Osteoblast (primary cell): ENCODE results near the gene WSCD2. TPM values are rescaled to one million over a fixed set of nuclear protein-coding genes. Genes with fewer than 3 reads are reported as not detected.

Experiments
- DNase-seq: peaks from one replicate; pipeline ENCODE4 v3.0.0; 2011; ENCODE audit warnings: low spot score, mixed read lengths; ENCODE audit not compliant: insufficient read length; ENCODE audit errors: missing footprints
- H2AFZ ChIP-seq: 2 replicates; pipeline ENCODE4 v1.6.0; 2011; ENCODE audit warnings: mild to moderate bottlenecking, low read length
- H3K27ac ChIP-seq: 2 replicates; pipeline ENCODE4 v1.5.1; 2011; ENCODE audit warnings: mild to moderate bottlenecking, low read depth, low read length, moderate library complexity
- H3K27me3 ChIP-seq: 2 replicates; pipeline ENCODE4 v1.6.0; 2012; ENCODE audit warnings: mild to moderate bottlenecking, control low read depth, inconsistent platforms, low read length, moderate library complexity; ENCODE audit not compliant: insufficient read depth
- H3K36me3 ChIP-seq: 2 replicates; pipeline ENCODE4 v1.5.1; 2011; ENCODE audit warnings: mild to moderate bottlenecking, low read length, control low read depth, moderate library complexity; ENCODE audit not compliant: insufficient read depth
- H3K4me1 ChIP-seq: 2 replicates; pipeline ENCODE4 v1.5.1; 2011; ENCODE audit warnings: mild to moderate bottlenecking, low read length, control low read depth, moderate library complexity; ENCODE audit not compliant: insufficient read depth
- H3K4me2 ChIP-seq: 2 replicates; pipeline ENCODE4 v1.6.0; 2011; ENCODE audit warnings: mild to moderate bottlenecking, low read length; ENCODE audit not compliant: insufficient read depth
- H3K4me3 ChIP-seq: fragments of 200-600 bp; sonication (generic); 3 replicates; pipeline ENCODE4 v1.5.1; 2012; ENCODE audit warnings: mild to moderate bottlenecking, low read length, inconsistent platforms; ENCODE audit not compliant: insufficient read depth
- H3K79me2 ChIP-seq: 2 replicates; pipeline ENCODE4 v1.6.0; 2012; ENCODE audit warnings: mild to moderate bottlenecking, low read length, control low read depth, inconsistent platforms; ENCODE audit not compliant: insufficient read depth
- H3K9me3 ChIP-seq: 2 replicates; pipeline ENCODE4 v1.5.1; 2011; ENCODE audit warnings: low read depth, low read length, control low read depth
- H4K20me1 ChIP-seq: 2 replicates; pipeline ENCODE4 v1.6.0; 2012; ENCODE audit warnings: mild to moderate bottlenecking, low read length, control low read depth; ENCODE audit not compliant: insufficient read depth
- total RNA-seq: library from RNA; depleted of rRNA; stranded (reverse); fragments of >200 nt; gene quantifications from 2 replicates; pipeline ENCODE4 v1.2.3, GENCODE V29; 2012
- TF ChIP-seq, protein P1 (sequence below): IDR thresholded peaks from 2 replicates; pipeline ENCODE4 v1.5.1; 2011; ENCODE audit warnings: mild to moderate bottlenecking, low read depth, low read length, moderate library complexity; ENCODE audit errors: extremely low read depth

The WSCD2 gene
- total RNA-seq, 1 donor, result 0.36 TPM

DNA sequence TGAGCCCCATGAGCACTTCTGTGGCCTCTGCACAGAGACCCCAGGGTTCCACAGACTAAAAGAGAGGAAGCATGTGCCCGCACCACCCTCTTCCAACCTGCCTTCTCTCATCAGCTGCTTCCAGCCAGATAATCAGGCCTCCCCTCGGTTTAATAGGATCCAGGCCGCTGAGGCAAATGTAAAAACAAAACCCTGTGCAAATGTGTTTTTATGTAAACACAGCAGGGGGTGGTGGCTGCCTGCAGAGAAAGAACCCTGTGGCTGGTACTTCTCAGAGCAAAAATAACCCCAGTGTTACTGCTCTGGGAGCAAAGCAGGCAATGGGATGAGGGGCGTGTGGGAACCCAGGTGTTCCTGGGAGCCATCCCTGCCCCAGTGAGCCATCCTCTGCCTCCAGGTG lies 46.2 kb downstream of the WSCD2 start:
- Histone ChIP-seq H3K4me1 (no peaks in the 10 kb centered on the region), H3K4me2 (no peak overlapping the region), H3K4me3 (no peak overlapping the region), H3K79me2 (no peaks in the 10 kb centered on the region), H3K9me3 (no peaks in the 10 kb centered on the region), H3K27me3 (no peaks in the 10 kb centered on the region), H4K20me1 (no peaks in the 10 kb centered on the region), H2AFZ (no peak overlapping the region), H3K36me3 (no peaks in the 10 kb centered on the region), H3K27ac (no peak overlapping the region)
- TF ChIP-seq, protein P1, sequence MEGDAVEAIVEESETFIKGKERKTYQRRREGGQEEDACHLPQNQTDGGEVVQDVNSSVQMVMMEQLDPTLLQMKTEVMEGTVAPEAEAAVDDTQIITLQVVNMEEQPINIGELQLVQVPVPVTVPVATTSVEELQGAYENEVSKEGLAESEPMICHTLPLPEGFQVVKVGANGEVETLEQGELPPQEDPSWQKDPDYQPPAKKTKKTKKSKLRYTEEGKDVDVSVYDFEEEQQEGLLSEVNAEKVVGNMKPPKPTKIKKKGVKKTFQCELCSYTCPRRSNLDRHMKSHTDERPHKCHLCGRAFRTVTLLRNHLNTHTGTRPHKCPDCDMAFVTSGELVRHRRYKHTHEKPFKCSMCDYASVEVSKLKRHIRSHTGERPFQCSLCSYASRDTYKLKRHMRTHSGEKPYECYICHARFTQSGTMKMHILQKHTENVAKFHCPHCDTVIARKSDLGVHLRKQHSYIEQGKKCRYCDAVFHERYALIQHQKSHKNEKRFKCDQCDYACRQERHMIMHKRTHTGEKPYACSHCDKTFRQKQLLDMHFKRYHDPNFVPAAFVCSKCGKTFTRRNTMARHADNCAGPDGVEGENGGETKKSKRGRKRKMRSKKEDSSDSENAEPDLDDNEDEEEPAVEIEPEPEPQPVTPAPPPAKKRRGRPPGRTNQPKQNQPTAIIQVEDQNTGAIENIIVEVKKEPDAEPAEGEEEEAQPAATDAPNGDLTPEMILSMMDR, result no peak
- no peak for DNase-seq

GRCh38 chr12:108176292-108176691 lies 47.2 kb downstream of the WSCD2 start:
- Histone ChIP-seq H3K27ac (no peak overlapping the region), H3K9me3 (no peaks in the 10 kb centered on the region), H3K36me3 (no peaks in the 10 kb centered on the region), H4K20me1 (no peaks in the 10 kb centered on the region), H3K79me2 (no peaks in the 10 kb centered on the region), H3K4me2 (no peak overlapping the region), H3K4me3 (no peak overlapping the region), H3K4me1 (no peaks in the 10 kb centered on the region), H3K27me3 (no peaks in the 10 kb centered on the region), H2AFZ (no peak overlapping the region)
- no peak for DNase-seq
- TF ChIP-seq, protein P1, result no peak

DNA sequence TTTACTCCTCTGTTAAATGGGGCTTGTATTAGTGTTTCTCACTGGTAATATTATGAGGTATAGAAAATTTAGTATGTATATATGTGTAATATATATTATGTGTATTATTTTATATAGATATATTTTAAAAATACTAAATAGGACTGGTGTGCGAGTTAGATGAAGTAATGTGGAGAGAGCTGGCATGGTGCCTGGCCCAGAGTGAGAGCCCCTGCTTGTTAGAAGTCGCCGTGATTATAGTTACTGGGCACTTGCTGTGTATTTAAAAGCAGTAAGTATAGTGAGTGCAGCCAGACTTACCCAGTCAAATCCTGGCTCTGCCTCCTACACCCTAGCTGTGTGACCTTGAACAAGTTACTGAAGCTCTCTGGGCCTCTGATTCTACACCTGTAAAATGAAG lies 48.0 kb downstream of the WSCD2 start:
- DNase-seq, result no peak
- H4K20me1 ChIP-seq, result no peaks in the 10 kb centered on the region
- no peak overlapping the region for H3K4me2 ChIP-seq
- no peaks in the 10 kb centered on the region for H3K36me3 ChIP-seq
- H2AFZ ChIP-seq, result no peak overlapping the region
- H3K27me3 ChIP-seq, result no peaks in the 10 kb centered on the region
- H3K9me3 ChIP-seq, result no peaks in the 10 kb centered on the region
- no peaks in the 10 kb centered on the region for H3K79me2 ChIP-seq
- H3K27ac ChIP-seq, result no peak overlapping the region
- no peaks in the 10 kb centered on the region for H3K4me1 ChIP-seq
- TF ChIP-seq, protein P1, result no peak
- no peak overlapping the region for H3K4me3 ChIP-seq

- H3K79me2 ChIP-seq, result no peaks in the 10 kb centered on the region
- H3K9me3 ChIP-seq, result no peaks in the 10 kb centered on the region
- TF ChIP-seq, protein P1, result no peak
- H3K36me3 ChIP-seq, result no peaks in the 10 kb centered on the region
- H3K4me2 ChIP-seq, result no peak overlapping the region
- H3K27me3 ChIP-seq, result no peaks in the 10 kb centered on the region
- no peaks in the 10 kb centered on the region for H3K4me1 ChIP-seq
- no peaks in the 10 kb centered on the region for H4K20me1 ChIP-seq
- no peak overlapping the region for H2AFZ ChIP-seq
- DNase-seq, result no peak
- H3K4me3 ChIP-seq, result no peak overlapping the region
- H3K27ac ChIP-seq, result no peak overlapping the region
These were observed 50.2 kb downstream of the WSCD2 start for GRCh38 chr12:108179305-108179704.
